ENCODE results near the gene OR2B2.

The OR2B2 gene

DNA sequence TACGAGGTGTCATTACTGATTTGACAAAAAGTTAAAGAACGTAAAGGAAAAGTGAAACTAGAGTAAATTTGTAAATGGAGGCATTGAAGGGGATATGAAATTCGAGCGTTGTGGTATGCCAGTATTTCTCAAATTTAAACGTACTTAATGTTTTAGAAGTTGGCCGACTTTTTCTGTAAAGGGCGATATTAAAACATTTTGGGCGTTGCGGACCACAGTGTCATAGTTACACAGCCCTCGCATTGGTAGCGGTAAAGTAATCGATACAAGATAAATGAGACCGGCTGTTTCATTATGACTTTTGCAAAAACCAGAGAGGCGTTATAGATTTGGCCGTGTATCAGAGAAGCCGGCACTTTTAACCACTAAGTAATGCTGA is 39.6 kb downstream of the OR2B2 start:
- Histone ChIP-seq H3K4me1 (ENCODE audit: control insufficient read depth, insufficient read depth, low read length) (peaks cover 17% of the 10 kb centered on the region), H3K27me3 (ENCODE audit: control insufficient read depth, insufficient read depth, low read length) (peaks cover 5% of the 10 kb centered on the region), H3K4me3 (ENCODE audit: low read length) (peak overlapping the region; percentile 96), H3K9ac (ENCODE audit: low read length) (peak overlapping the region; percentile 84), H3K36me3 (ENCODE audit: control insufficient read depth, insufficient read depth, low read length) (no peaks in the 10 kb centered on the region), H3K9me3 (ENCODE audit: control insufficient read depth, low read length) (no peaks in the 10 kb centered on the region)

DNA sequence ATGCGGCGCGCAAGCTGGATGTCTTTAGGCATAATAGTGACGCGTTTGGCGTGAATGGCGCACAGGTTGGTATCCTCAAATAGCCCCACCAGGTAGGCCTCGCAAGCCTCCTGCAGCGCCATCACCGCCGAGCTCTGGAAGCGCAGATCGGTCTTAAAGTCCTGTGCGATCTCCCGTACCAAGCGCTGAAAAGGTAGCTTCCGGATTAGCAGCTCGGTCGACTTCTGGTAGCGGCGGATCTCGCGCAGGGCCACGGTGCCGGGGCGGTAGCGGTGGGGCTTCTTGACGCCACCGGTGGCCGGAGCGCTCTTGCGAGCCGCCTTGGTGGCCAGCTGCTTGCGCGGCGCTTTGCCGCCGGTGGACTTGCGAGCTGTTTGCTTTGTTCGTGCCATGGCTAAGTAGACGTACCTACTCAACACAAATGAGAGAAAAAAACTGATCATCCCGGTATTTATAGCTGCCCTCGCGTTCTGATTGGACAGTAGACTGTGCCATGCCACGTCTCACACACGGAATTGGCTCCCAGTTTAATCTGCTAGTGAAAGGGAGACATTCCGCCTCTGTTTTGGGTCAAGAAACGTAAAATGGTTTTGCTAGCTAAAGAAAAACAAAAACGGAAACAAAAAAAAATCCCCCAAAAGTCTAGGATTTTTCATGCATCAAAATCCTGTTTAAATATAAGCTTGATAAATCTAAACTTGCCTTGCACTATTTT is 40.1 kb downstream of the OR2B2 start:
- no peaks in the 10 kb centered on the region for H3K9me3 ChIP-seq (ENCODE audit: control insufficient read depth, low read length)
- H3K36me3 ChIP-seq (ENCODE audit: control insufficient read depth, insufficient read depth, low read length): no peaks in the 10 kb centered on the region
- peaks cover 5% of the 10 kb centered on the region for H3K27me3 ChIP-seq (ENCODE audit: control insufficient read depth, insufficient read depth, low read length)
- peak overlapping the region; percentile 96 for H3K4me3 ChIP-seq (ENCODE audit: low read length)
- H3K9ac ChIP-seq (ENCODE audit: low read length): peak overlapping the region; percentile 84
- peaks cover 21% of the 10 kb centered on the region for H3K4me1 ChIP-seq (ENCODE audit: control insufficient read depth, insufficient read depth, low read length)

DNA sequence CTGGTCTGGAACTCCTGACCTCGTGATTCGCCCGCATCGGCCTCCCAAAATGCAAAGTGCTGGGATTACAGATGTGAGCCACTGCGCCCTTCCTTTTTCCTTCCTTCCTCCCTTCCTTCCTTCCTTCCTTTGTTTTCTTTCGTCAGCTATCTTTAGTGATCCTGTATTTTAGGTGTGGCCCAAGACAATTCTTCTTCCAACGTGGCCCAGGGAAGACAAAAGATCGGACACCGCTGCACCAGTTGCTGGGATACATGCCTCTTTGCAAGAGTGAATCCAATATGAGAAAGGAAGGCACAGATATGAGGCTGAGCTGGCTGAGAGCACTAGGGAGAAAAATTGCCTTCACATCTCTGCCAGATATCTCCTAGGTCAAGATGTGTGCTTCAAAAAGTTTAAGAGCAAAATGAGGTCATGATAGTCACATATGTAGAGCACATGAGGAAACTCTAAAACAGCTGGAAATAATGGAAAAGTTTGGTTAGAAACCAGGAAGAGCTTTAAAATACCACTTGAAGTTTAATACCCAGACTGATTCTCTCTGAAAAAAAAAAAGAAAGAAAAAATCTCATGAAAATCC is 41.8 kb downstream of the OR2B2 start:
- Histone ChIP-seq H3K9me3 (ENCODE audit: control insufficient read depth, low read length) (no peaks in the 10 kb centered on the region), H3K4me3 (ENCODE audit: low read length) (no peak overlapping the region), H3K4me1 (ENCODE audit: control insufficient read depth, insufficient read depth, low read length) (peaks cover 35% of the 10 kb centered on the region), H3K36me3 (ENCODE audit: control insufficient read depth, insufficient read depth, low read length) (no peaks in the 10 kb centered on the region), H3K27me3 (ENCODE audit: control insufficient read depth, insufficient read depth, low read length) (peaks cover 5% of the 10 kb centered on the region), H3K9ac (ENCODE audit: low read length) (no peak overlapping the region)

DNA sequence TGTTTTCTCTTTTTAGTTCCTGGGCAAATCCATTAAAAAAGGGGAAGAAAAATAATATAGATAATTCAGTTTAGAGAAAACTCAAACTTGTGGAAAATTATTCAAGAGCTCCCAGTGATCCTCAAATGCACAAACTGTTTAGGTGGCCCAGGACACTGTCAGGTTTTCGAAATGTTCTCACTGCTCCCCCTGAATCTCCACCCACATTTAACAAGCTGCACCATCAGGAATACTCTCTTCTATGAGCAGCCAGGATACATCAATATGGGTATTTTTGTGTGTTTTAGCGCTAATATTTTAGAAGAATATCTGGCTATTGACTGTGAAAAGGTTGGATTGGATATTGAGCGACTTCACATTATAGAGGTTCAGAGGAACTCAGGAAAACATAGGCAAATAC is 43.9 kb downstream of the OR2B2 start:
- no peaks in the 10 kb centered on the region for H3K36me3 ChIP-seq (ENCODE audit: control insufficient read depth, insufficient read depth, low read length)
- H3K4me3 ChIP-seq (ENCODE audit: low read length): no peak overlapping the region
- H3K4me1 ChIP-seq (ENCODE audit: control insufficient read depth, insufficient read depth, low read length): peaks cover 33% of the 10 kb centered on the region
- no peak overlapping the region for H3K9ac ChIP-seq (ENCODE audit: low read length)
- H3K27me3 ChIP-seq (ENCODE audit: control insufficient read depth, insufficient read depth, low read length): peaks cover 5% of the 10 kb centered on the region
- no peaks in the 10 kb centered on the region for H3K9me3 ChIP-seq (ENCODE audit: control insufficient read depth, low read length)

DNA sequence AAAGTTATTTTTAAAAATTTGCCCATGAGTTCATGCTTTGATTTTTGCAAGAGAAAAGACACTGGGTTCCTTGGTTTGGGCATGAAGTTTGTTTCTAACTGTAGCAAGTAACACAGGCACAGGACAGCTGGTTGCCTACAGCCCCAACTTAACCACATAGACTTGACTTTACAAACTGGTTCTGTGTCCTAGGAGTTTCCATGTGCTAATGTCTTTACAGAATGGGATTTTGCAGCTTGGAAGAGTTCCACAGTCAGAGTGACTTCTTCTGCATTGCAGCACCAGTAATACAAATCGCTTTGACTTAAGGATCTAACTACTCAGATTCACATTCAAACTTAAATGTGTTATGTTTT is 44.3 kb downstream of the OR2B2 start:
- Histone ChIP-seq H3K36me3 (ENCODE audit: control insufficient read depth, insufficient read depth, low read length) (no peaks in the 10 kb centered on the region), H3K9ac (ENCODE audit: low read length) (peak overlapping the region; percentile 75), H3K4me1 (ENCODE audit: control insufficient read depth, insufficient read depth, low read length) (peaks cover 29% of the 10 kb centered on the region), H3K27me3 (ENCODE audit: control insufficient read depth, insufficient read depth, low read length) (peaks cover 5% of the 10 kb centered on the region), H3K4me3 (ENCODE audit: low read length) (no peak overlapping the region), H3K9me3 (ENCODE audit: control insufficient read depth, low read length) (no peaks in the 10 kb centered on the region)

DNA sequence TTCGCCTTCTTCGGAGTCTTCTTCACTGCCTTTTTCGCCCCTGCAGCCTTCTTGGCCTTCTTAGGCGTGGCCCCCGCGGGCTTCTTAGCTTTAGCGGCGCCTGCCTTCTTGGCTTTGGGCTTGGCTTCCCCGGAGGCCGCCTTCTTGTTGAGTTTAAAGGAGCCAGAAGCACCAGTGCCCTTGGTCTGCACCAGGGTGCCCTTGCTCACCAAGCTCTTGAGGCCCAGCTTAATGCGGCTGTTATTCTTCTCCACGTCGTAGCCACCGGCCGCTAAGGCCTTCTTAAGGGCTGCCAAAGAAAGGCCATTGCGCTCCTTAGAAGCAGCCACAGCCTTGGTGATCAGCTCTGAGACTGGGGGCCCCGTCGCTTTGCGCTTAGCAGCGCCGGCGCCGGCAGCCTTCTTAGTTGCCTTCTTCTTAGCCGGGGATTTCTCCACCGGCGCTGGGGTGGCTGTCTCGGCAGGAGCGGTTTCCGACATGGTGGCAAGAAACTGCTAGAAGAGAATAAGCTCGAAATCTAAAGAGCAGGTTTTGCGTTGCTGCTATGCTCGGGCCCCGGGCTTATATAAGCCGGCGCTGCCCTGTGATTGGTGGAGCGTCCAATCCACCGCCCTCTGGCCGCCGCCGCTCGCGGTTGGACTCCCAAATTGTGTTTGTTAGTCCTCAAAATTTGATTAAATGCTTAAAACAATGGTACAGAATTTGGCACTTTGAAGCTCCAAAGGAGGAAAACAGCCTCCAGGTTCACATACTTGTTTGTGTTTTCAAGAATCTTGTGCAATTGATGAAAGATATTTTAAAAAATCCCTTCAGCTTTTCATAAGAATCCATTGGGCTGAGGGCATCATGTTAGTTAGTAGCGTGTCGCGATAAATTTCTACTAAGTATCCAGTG is 44.9 kb downstream of the OR2B2 start:
- no peaks in the 10 kb centered on the region for H3K36me3 ChIP-seq (ENCODE audit: control insufficient read depth, insufficient read depth, low read length)
- H3K9me3 ChIP-seq (ENCODE audit: control insufficient read depth, low read length): no peaks in the 10 kb centered on the region
- peaks cover 5% of the 10 kb centered on the region for H3K27me3 ChIP-seq (ENCODE audit: control insufficient read depth, insufficient read depth, low read length)
- peak overlapping the region; percentile 40 for H3K4me3 ChIP-seq (ENCODE audit: low read length)
- H3K4me1 ChIP-seq (ENCODE audit: control insufficient read depth, insufficient read depth, low read length): peaks cover 26% of the 10 kb centered on the region
- peak overlapping the region; percentile 75 for H3K9ac ChIP-seq (ENCODE audit: low read length)

DNA sequence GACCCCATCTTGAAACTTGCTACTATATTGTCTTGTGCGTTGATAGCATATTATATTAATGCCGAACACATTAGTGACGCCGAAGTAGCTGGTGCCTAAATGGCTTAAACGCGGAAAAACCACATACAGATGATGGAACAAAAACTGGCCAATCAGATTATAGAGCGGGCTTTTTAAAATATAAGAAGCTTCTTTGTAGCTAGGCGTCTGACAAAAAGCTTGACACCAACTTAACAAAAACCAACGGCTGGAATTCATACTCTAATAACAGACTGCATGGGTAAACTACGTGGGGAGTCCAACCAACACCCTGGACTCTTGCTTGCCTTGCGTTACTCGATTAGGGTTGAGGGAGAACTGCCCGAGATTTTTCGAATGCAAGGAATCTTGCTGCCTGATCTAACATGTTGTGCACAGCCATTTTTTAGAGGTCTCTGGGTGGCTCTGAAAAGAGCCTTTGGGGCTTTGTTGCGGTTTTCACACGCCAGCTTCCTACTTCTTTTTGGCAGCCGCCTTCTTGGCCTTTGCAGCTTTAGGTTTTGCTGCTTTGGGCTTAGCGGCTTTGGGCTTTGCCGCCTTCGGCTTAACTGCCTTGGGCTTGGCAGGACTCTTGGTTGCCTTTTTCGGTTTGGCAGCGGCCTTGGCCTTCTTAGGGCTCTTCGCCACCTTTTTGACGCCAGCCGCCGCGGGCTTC is 45.7 kb downstream of the OR2B2 start:
- Histone ChIP-seq H3K4me1 (ENCODE audit: control insufficient read depth, insufficient read depth, low read length) (peaks cover 26% of the 10 kb centered on the region), H3K27me3 (ENCODE audit: control insufficient read depth, insufficient read depth, low read length) (peaks cover 2% of the 10 kb centered on the region), H3K9me3 (ENCODE audit: control insufficient read depth, low read length) (no peaks in the 10 kb centered on the region), H3K36me3 (ENCODE audit: control insufficient read depth, insufficient read depth, low read length) (no peaks in the 10 kb centered on the region), H3K4me3 (ENCODE audit: low read length) (peak overlapping the region; percentile 40), H3K9ac (ENCODE audit: low read length) (peak overlapping the region; percentile 75)

DNA sequence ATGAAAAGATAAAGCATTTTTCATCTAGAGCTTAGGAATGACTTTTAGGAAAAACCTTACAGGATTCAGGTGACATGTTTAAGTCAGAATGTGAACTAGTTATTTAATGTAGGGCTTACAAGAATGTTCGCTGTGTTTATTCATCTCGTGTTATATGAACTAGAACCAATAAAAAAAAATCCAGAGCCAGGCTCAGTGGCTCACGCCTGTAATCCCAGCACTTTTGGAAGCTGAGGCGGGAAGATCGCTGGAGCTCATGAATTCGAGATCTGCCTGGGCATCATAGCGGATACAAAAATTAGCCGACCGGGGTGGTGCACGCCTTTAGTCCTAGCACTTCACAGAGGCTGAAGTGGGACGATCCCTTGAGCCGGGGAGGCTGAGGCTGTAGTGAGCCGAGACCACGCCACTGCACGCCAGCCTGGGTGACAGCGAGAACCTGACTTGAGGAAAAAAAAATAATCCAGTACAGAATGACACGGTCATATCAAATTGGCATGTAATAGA is 46.3 kb downstream of the OR2B2 start:
- H3K4me3 ChIP-seq (ENCODE audit: low read length): peak overlapping the region; percentile 40
- no peaks in the 10 kb centered on the region for H3K36me3 ChIP-seq (ENCODE audit: control insufficient read depth, insufficient read depth, low read length)
- no peaks in the 10 kb centered on the region for H3K9me3 ChIP-seq (ENCODE audit: control insufficient read depth, low read length)
- peaks cover 26% of the 10 kb centered on the region for H3K4me1 ChIP-seq (ENCODE audit: control insufficient read depth, insufficient read depth, low read length)
- peak overlapping the region; percentile 75 for H3K9ac ChIP-seq (ENCODE audit: low read length)
- H3K27me3 ChIP-seq (ENCODE audit: control insufficient read depth, insufficient read depth, low read length): no peaks in the 10 kb centered on the region

DNA sequence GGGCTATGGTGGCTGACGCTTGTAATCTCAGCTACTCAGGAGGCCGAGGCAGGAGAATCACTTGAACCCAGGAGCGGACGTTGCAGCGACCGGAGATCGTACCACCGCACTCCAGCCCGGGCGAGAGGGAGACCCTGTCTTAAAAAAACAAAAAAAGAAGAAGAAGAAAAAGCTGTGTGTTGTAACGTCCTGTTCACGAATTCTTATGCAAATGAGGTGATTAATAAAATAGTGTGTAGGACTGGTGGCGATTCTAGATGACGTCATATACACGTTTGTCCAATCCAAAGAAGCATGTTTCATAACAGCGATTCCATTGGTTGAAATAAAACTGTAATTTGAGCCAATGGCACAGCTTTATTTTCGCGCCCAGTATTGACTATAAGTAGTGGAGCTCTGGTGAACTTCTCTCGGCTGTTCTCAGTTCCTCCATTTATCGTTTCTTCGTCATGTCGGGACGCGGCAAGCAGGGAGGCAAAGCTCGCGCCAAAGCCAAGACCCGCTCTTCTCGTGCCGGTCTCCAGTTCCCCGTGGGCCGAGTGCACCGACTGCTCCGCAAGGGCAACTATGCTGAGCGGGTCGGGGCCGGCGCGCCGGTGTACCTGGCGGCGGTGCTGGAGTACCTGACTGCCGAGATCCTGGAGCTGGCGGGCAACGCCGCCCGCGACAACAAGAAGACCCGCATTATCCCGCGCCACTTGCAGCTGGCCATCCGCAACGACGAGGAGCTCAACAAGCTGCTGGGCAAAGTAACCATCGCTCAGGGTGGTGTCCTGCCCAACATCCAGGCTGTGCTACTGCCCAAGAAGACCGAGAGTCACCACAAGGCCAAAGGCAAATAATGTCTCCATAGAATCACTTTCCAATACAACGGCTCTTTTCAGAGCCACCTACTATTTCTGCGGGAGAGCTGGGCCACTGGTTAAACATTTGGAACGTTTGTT is 47.0 kb downstream of the OR2B2 start:
- Histone ChIP-seq H3K27me3 (ENCODE audit: control insufficient read depth, insufficient read depth, low read length) (no peaks in the 10 kb centered on the region), H3K9ac (ENCODE audit: low read length) (peak overlapping the region; percentile 82), H3K4me1 (ENCODE audit: control insufficient read depth, insufficient read depth, low read length) (peaks cover 26% of the 10 kb centered on the region), H3K9me3 (ENCODE audit: control insufficient read depth, low read length) (no peaks in the 10 kb centered on the region), H3K36me3 (ENCODE audit: control insufficient read depth, insufficient read depth, low read length) (no peaks in the 10 kb centered on the region), H3K4me3 (ENCODE audit: low read length) (peak overlapping the region; percentile 52)

DNA sequence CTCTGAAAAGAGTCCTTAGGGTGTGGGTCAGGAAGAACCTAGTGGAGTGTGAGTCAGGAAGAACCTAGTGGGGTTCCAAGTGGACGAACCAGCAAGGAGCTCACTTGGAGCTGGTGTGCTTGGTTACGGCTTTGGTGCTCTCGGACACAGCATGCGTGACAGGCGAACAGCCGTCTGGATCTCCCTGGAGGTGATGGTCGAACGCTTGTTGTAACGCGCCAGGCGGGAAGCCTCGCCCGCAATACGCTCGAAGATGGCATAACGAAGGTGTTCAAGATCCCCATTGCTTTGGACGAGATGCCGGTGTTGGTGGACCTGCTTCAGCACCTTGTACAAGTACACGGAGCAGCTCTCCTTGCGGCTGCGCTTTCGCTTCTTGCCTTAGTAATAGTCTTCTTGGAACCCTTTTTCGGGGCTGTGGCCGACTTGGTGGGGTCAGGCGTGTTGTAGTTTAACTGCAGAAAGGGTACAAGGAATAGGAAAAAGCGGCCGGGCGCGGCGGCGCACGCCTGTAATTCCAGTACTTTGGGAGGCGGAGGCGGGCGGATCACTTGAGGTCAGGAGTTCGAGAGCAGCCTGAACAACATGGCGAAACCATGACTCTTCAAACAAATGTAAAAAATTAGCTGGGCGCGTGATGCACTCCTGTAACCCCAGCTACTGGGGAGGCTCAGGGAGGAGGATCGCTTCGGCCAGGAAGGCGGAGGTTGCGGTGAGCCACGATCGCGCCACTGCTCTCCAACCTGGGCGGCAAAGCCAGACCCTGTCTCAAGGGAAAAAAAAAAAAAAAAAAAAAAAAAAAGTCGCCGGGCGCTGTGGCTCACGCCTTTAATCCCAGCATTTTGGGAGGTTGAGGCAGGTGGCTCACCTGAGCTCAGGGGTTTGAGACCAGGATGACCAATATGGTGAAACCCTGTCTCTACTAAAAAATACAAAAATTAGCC is 48.0 kb downstream of the OR2B2 start:
- peak overlapping the region; percentile 82 for H3K9ac ChIP-seq (ENCODE audit: low read length)
- no peaks in the 10 kb centered on the region for H3K9me3 ChIP-seq (ENCODE audit: control insufficient read depth, low read length)
- H3K36me3 ChIP-seq (ENCODE audit: control insufficient read depth, insufficient read depth, low read length): no peaks in the 10 kb centered on the region
- peaks cover 26% of the 10 kb centered on the region for H3K4me1 ChIP-seq (ENCODE audit: control insufficient read depth, insufficient read depth, low read length)
- no peaks in the 10 kb centered on the region for H3K27me3 ChIP-seq (ENCODE audit: control insufficient read depth, insufficient read depth, low read length)
- peak overlapping the region; percentile 52 for H3K4me3 ChIP-seq (ENCODE audit: low read length)

All from mucosa of stomach (tissue), 1 donor.